ENCODE measurements around the gene VAC14.
A peak's percentile ranks its signal among the peaks of the same experiment; 100 is the strongest.

VAC14 gene

DNA sequence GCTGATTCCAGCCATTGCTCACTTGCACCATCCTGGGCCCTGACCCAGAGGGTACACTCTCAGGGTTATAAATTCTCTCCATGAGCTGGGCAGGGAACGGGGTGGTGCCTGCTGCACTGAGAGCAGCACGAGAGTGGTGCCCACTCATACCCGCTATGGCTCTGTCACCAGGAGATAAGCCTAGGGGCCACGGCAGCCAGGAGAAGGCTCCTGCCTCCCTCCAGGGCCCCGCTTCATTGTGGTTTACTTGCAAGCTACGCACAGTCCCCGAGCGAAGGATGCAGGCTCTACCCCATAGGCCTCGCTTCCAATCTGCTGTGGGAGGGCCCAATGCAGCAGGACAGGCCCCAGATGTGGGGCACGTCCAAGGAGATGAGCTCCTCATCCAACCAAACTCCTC, 48.5 kb downstream of the VAC14 start:
- Histone ChIP-seq H3K4me1 (ENCODE audit: control insufficient read depth, insufficient read depth, low read length, unreplicated experiment) (peaks cover 40% of the 10 kb centered on the region), H3K79me2 (ENCODE audit: control insufficient read depth, insufficient read depth, low read length, unreplicated experiment) (no peaks in the 10 kb centered on the region), H3K36me3 (ENCODE audit: insufficient read depth, low read length) (no peaks in the 10 kb centered on the region; the same call in 1 of the 2 replicates), H2AFZ (ENCODE audit: low read length, unreplicated experiment) (no peak overlapping the region), H3K27me3 (ENCODE audit: insufficient read depth, low read length) (no peaks in the 10 kb centered on the region), H3K4me3 (ENCODE audit: low read depth, low read length) (no peak overlapping the region), H3K27ac (ENCODE audit: low read depth, low read length) (0 out of 2 replicates have a peak overlapping the region, but pooled peaks have one; percentile 70)

DNA sequence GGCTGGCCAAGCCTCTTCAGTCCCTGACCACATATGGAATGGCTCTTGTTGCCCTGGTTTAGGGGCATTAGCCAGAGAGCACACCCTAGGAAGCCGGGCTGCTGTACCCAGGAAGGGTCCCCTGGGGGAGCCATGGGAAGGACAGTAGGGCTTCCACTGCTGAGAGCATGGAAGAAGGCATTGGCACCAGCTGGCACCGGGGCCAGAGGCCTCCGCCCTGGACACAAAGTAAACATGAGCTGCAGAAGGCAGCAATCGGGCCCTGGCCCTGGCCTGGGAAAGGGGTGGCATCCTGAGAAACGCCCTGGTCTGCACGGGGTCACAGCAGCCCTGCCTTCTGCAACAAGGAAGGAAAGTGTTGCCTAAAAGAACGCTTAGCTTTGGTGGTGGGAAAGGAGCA, 49.4 kb downstream of the VAC14 start:
- Histone ChIP-seq H2AFZ (ENCODE audit: low read length, unreplicated experiment) (no peak overlapping the region), H3K27ac (ENCODE audit: low read depth, low read length) (peak overlapping the region; percentile 70), H3K79me2 (ENCODE audit: control insufficient read depth, insufficient read depth, low read length, unreplicated experiment) (no peaks in the 10 kb centered on the region), H3K36me3 (ENCODE audit: insufficient read depth, low read length) (no peaks in the 10 kb centered on the region), H3K4me3 (ENCODE audit: low read depth, low read length) (no peak overlapping the region), H3K27me3 (ENCODE audit: insufficient read depth, low read length) (no peaks in the 10 kb centered on the region), H3K4me1 (ENCODE audit: control insufficient read depth, insufficient read depth, low read length, unreplicated experiment) (peaks cover 49% of the 10 kb centered on the region)

DNA sequence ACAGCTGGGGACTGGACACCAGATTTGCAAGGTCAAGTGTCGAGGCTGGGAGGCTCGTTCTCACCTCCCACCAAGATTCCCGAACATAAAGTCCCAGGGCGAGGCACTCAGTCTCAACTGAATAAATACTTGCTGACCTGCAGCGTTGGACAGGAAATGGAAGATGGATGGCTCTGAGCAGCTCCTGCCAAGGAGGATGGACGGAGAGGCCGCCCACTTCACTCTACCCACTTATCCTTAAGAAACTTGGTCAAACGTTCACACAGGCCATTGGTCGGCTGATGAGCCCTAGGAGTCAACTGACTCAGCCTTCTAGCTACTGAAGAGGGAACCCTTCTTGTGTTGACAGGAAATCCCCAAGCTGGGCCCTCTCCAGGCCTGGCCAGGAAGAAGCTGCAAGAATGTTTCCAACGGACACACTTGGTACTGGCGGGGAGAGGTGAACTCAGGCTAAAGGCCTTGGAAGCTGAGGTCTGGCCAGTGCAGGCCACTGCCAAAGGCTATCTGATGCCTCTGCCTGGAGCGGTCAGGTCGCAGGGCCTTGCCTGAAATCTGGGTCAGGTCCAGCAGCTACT, 50.0 kb downstream of the VAC14 start:
- Histone ChIP-seq H3K27me3 (ENCODE audit: insufficient read depth, low read length) (no peaks in the 10 kb centered on the region), H2AFZ (ENCODE audit: low read length, unreplicated experiment) (no peak overlapping the region), H3K4me1 (ENCODE audit: control insufficient read depth, insufficient read depth, low read length, unreplicated experiment) (peaks cover 55% of the 10 kb centered on the region), H3K4me3 (ENCODE audit: low read depth, low read length) (peak overlapping the region; percentile 40), H3K79me2 (ENCODE audit: control insufficient read depth, insufficient read depth, low read length, unreplicated experiment) (no peaks in the 10 kb centered on the region), H3K36me3 (ENCODE audit: insufficient read depth, low read length) (no peaks in the 10 kb centered on the region), H3K27ac (ENCODE audit: low read depth, low read length) (peak overlapping the region; percentile 70)

DNA sequence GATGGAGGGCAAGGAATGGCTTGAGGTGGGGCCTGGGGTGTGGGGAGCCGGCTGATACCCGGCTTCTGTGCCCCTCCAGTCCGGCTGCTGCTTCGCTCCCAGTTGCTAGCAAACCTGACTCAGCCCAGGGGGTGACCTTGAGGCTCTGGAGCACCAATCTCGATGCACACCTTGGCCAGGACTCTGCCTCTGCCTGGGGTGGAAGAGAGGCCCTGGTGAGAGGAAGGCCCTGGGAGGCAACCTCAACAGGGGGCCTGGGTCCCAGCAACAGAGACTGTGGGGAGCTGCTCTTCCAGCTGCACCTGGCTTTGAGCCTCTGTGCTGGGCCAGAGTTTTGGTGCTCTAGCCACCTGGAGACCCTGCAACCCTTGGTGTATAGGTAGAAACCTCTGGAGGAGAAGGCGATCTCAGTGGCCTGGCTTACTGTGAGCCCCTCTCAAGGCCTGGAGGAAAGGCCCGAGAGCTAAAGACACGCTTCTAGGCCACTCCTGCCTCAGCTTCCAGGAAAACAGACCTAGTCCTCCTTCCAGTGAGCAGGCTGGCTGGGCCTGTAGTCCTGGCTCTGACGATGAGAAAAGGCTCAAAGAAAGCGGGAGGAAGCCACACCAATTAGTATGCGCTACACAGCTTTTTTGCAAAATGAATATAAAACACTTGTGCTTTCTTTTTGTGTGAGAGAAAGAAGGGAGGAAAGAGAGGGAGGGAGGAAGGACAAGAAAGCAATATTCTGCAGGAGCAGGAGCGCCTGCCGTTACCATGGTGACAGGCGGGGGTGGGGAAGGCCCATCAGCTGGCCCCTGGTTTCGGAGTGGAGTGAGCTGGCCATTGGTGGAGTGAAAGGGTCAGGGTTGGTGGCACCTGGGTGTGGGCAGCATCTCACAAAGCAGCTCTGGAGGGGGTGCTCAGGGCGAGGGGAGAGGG, 51.0 kb downstream of the VAC14 start:
- peaks cover 65% of the 10 kb centered on the region for H3K4me1 ChIP-seq (ENCODE audit: control insufficient read depth, insufficient read depth, low read length, unreplicated experiment)
- H3K27ac ChIP-seq (ENCODE audit: low read depth, low read length): peak overlapping the region; percentile 70

DNA sequence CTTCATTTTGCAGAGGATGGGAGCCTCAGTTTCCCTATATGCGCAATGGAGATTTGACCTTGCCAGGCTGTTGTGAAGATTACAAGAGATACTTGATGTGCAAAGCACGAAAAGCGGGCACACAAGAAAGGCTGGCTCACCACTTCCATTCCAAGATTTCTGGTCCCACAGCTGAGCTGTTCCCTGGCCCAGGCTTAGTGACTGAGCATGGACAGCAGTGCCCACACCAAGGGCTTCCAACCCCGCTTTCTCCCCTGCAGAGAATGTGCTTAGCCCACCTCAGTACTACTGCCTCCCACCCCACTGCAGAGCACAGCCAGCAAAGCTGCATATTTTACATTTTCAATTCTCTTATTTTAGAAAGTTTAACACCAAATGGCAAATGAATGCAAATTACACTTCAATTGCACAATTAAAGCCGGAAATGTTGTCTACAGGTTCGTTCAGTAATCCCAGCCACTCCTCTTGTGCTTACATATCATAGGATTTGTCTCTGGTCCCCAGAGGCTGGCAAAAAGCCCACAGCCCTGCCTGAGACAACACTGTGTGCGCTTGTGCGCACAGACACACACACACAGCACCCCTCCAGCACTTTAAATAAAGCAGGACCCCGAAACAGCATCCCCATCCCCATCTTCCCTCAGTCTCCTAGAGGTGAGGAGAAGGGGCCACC, 51.8 kb downstream of the VAC14 start:
- Histone ChIP-seq H3K79me2 (ENCODE audit: control insufficient read depth, insufficient read depth, low read length, unreplicated experiment) (no peaks in the 10 kb centered on the region), H3K4me1 (ENCODE audit: control insufficient read depth, insufficient read depth, low read length, unreplicated experiment) (peaks cover 70% of the 10 kb centered on the region), H3K4me3 (ENCODE audit: low read depth, low read length) (no peak overlapping the region), H3K27me3 (ENCODE audit: insufficient read depth, low read length) (no peaks in the 10 kb centered on the region), H3K36me3 (ENCODE audit: insufficient read depth, low read length) (peaks cover under 1% of the 10 kb centered on the region; the same call in 1 of the 2 replicates), H3K27ac (ENCODE audit: low read depth, low read length) (no peak overlapping the region), H2AFZ (ENCODE audit: low read length, unreplicated experiment) (no peak overlapping the region)

More for the DNA sequence above, 51.0 kb downstream of the VAC14 start:
- Histone ChIP-seq H3K79me2 (ENCODE audit: control insufficient read depth, insufficient read depth, low read length, unreplicated experiment) (no peaks in the 10 kb centered on the region), H3K4me3 (ENCODE audit: low read depth, low read length) (peak overlapping the region; percentile 40), H3K27me3 (ENCODE audit: insufficient read depth, low read length) (no peaks in the 10 kb centered on the region), H2AFZ (ENCODE audit: low read length, unreplicated experiment) (no peak overlapping the region), H3K36me3 (ENCODE audit: insufficient read depth, low read length) (no peaks in the 10 kb centered on the region)

DNA sequence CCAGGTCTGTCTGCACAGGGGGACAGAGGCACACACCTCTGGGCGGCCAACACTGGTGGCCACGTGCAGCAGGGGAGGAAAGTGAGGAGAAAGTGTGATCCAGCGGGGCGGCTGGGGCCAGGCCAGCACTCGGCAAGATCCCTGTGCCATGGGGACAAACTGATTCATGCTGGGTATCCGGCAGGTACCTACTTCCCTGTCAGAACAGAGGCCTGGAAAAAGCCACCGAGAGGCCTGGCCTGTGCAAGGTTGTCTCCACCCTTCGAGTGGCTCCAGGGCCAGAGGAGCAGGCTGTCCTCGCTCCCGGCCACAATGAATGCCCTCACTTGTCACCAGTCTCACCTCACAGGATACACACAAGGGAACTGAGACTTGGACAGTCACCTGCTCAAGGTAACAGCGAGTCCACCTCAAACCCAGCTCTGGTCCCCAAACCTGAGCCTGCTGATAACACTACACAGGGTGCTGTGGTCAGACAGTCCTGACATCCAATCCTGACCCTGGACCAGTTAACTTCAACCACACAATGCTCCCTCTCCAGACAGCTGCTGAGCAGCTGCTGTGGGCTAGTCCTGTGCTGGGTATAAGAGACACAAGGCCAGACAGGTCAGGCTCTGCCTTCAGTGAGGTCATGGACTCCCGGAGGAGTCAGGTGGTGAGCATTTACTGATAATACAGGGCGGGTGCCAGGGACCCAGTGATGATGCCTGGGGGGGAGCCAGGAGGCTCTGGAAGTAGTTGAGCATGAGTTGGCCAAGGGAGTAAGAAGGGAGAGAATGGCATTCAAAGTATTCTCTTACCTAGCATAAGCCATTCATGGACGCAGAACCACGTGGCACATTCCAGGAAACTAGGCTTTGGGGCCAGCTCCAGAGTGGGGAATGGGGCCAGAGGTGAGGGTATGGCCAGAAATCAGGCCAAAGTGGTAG, 53.0 kb downstream of the VAC14 start:
- H2AFZ ChIP-seq (ENCODE audit: low read length, unreplicated experiment): no peak overlapping the region
- peaks cover 70% of the 10 kb centered on the region for H3K4me1 ChIP-seq (ENCODE audit: control insufficient read depth, insufficient read depth, low read length, unreplicated experiment)
- no peaks in the 10 kb centered on the region for H3K27me3 ChIP-seq (ENCODE audit: insufficient read depth, low read length)
- H3K79me2 ChIP-seq (ENCODE audit: control insufficient read depth, insufficient read depth, low read length, unreplicated experiment): no peaks in the 10 kb centered on the region
- peaks cover 13% of the 10 kb centered on the region for H3K36me3 ChIP-seq (ENCODE audit: insufficient read depth, low read length)
- H3K27ac ChIP-seq (ENCODE audit: low read depth, low read length): no peak overlapping the region
- H3K4me3 ChIP-seq (ENCODE audit: low read depth, low read length): no peak overlapping the region

DNA sequence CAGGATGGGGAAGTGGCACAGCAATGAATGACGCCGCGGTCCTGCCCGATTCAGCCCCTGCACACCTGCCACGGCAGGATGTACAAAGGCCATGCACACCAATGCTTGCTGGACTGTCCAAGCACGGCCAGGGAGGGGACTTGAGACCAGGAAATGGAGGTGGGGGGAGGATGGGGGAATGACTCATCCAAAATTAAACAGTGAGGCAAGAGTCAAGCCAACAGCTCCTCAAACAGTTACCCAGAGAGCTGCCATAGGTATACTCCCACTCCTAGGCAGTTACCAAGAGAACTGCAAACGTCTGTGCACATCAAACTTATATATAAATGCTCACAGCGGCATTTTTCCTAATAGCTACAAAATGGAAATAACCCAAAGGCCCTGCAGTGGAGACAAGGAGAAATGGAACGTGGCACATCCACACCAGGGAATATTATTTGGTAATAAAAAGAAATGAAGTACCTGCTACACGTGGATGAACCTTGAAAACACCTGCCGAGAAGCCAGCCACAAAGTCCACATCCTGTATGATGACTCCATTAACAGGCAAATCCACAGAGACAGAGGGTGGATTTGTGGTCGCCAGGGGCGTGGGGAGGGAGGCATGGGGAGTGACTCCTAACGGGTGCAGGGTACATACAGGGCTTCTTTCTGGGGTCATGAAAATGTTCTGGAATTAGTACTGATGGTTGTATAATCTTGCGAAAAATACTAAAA, 54.1 kb downstream of the VAC14 start:
- peak overlapping the region; percentile 44; the same call in 1 of the 2 replicates for H3K4me3 ChIP-seq (ENCODE audit: low read depth, low read length)
- peaks cover 67% of the 10 kb centered on the region for H3K4me1 ChIP-seq (ENCODE audit: control insufficient read depth, insufficient read depth, low read length, unreplicated experiment)
- no peaks in the 10 kb centered on the region for H3K79me2 ChIP-seq (ENCODE audit: control insufficient read depth, insufficient read depth, low read length, unreplicated experiment)
- H3K27me3 ChIP-seq (ENCODE audit: insufficient read depth, low read length): no peaks in the 10 kb centered on the region
- H2AFZ ChIP-seq (ENCODE audit: low read length, unreplicated experiment): peak overlapping the region; percentile 8
- H3K36me3 ChIP-seq (ENCODE audit: insufficient read depth, low read length): peaks cover 19% of the 10 kb centered on the region
- peak overlapping the region; percentile 95 for H3K27ac ChIP-seq (ENCODE audit: low read depth, low read length)

DNA sequence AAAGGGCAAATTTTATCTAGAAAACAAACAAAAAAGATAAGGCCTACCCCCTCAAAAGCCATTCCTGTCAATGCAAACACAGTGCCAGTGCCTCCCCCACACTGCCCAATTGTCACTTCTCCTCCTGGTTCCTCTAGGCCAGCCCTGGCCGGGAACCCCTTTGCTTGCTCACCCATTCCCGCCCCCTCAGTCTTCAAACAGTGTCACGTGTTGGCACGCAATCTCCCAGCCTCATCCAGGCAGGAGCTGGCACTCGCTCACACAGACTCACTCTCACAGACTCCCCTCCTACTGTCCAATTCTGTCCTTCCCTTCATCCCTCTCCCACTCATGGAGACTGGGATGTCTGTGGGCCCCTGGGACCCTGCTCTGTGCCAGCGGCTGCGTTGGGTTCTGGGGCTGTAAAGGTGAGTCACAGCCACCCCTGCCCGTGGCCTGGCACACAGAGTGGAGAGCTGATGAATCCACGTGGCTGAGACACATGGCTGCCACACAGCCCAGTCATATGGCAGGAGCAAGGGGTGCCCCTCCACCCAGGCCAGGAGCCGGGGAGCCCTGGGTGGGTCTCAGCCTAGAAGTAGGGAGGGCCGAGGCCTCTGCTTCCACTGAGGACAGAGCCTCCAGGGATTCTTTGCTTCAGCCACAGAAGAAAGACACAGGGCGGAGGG, 54.8 kb downstream of the VAC14 start:
- no peaks in the 10 kb centered on the region for H3K27me3 ChIP-seq (ENCODE audit: insufficient read depth, low read length)
- peaks cover 61% of the 10 kb centered on the region for H3K4me1 ChIP-seq (ENCODE audit: control insufficient read depth, insufficient read depth, low read length, unreplicated experiment)
- H3K36me3 ChIP-seq (ENCODE audit: insufficient read depth, low read length): peaks cover 19% of the 10 kb centered on the region
- peak overlapping the region; percentile 95 for H3K27ac ChIP-seq (ENCODE audit: low read depth, low read length)
- no peaks in the 10 kb centered on the region for H3K79me2 ChIP-seq (ENCODE audit: control insufficient read depth, insufficient read depth, low read length, unreplicated experiment)
- peak overlapping the region; percentile 8 for H2AFZ ChIP-seq (ENCODE audit: low read length, unreplicated experiment)
- peak overlapping the region; percentile 44; the same call in 1 of the 2 replicates for H3K4me3 ChIP-seq (ENCODE audit: low read depth, low read length)

DNA sequence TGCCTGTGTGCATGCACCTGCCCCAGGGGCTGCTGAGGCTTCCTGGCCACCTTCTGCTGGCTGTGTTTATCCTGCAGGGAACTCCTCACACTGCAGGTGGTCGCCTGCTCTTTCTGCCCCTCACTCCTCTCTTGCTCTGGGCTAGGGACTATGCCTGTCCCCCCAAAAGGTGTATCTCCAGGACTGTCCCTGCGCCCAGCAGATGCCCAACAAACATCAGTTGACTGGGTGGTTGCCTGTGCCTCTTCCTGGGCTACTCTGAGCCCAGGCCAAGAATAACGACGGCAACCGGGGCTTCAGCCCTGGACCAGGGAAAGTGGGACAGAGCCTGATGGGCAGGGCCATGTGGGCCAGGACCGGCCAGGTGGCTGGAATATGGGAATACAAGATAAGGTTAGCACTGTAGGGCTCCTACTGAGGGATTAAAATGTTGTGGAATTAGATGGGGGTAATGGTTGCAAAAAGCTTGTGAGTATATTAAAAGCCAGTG, 55.4 kb downstream of the VAC14 start:
- H3K79me2 ChIP-seq (ENCODE audit: control insufficient read depth, insufficient read depth, low read length, unreplicated experiment): no peaks in the 10 kb centered on the region
- peak overlapping the region; percentile 44; the same call in 1 of the 2 replicates for H3K4me3 ChIP-seq (ENCODE audit: low read depth, low read length)
- H3K4me1 ChIP-seq (ENCODE audit: control insufficient read depth, insufficient read depth, low read length, unreplicated experiment): peaks cover 63% of the 10 kb centered on the region
- peaks cover 19% of the 10 kb centered on the region for H3K36me3 ChIP-seq (ENCODE audit: insufficient read depth, low read length)
- H3K27ac ChIP-seq (ENCODE audit: low read depth, low read length): peak overlapping the region; percentile 95
- no peaks in the 10 kb centered on the region for H3K27me3 ChIP-seq (ENCODE audit: insufficient read depth, low read length)
- no peak overlapping the region for H2AFZ ChIP-seq (ENCODE audit: low read length, unreplicated experiment)
